HepG2 (cell line): ENCODE measurements around the gene FGA. TPM values are rescaled to one million over a fixed set of nuclear protein-coding genes. Genes with fewer than 3 reads are reported as not detected.

Experiments used
- EP300 ChIP-seq, 3 experiments: sonication (generic) in 1 of 3; formaldehyde crosslinking in 1 of 3; IDR thresholded peaks; 2 replicates each; pipeline versions ENCODE4 v1.5.1 to v1.6.1; 2011 to 2020; ENCODE audit warnings: low read depth in 2 of 3, low read length in 2 of 3, borderline replicate concordance in 1 of 3, improper control_type of control experiment in 1 of 3, mild to moderate bottlenecking in 1 of 3, missing genetic modification reagents in 1 of 3, moderate library complexity in 1 of 3
- ETV6 ChIP-seq: sonication (generic); formaldehyde crosslinking; conservative IDR thresholded peaks from 2 replicates; pipeline ENCODE4 v1.4.0; 2020; ENCODE audit warnings: missing genetic modification reagents
- FUBP1 ChIP-seq: sonication (generic); formaldehyde crosslinking; IDR thresholded peaks from 2 replicates; pipeline ENCODE4 v1.5.1; 2020; ENCODE audit warnings: missing genetic modification reagents, mild to moderate bottlenecking, borderline replicate concordance
- KDM4B ChIP-seq: sonication (generic); formaldehyde crosslinking; IDR thresholded peaks from 2 replicates; pipeline ENCODE4 v1.4.0; 2020; ENCODE audit warnings: missing genetic modification reagents
- KDM6A ChIP-seq: IDR thresholded peaks from 2 replicates; pipeline ENCODE4 v1.6.1; 2016; ENCODE audit warnings: low read depth
- LCORL ChIP-seq, 2 experiments: fragments of 450-650 bp in 1 of 2; sonication (generic) in 1 of 2; formaldehyde crosslinking in 1 of 2; IDR thresholded peaks; 2 replicates each; pipeline versions ENCODE4 v1.5.0 to v1.6.1; 2017 to 2020; ENCODE audit warnings: antibody characterized with exemption in 1 of 2, missing genetic modification reagents in 1 of 2
- MIER2 ChIP-seq: IDR thresholded peaks from 2 replicates; pipeline ENCODE4 v1.6.1; 2016; ENCODE audit warnings: missing biosample characterization, missing genetic modification reagents
- NCOA1 ChIP-seq: sonication (generic); formaldehyde crosslinking; IDR thresholded peaks from 2 replicates; pipeline ENCODE4 v1.9.0; 2021; ENCODE audit warnings: missing genetic modification reagents
- NFYC ChIP-seq: IDR thresholded peaks from 2 replicates; pipeline ENCODE4 v1.6.1; 2016; ENCODE audit warnings: missing genetic modification reagents, missing compliant biosample characterization
- PRMT3 ChIP-seq: sonication (generic); formaldehyde crosslinking; IDR thresholded peaks from 2 replicates; pipeline ENCODE4 v1.8.1; 2022; ENCODE audit warnings: low read depth, mild to moderate bottlenecking, moderate library complexity, missing genetic modification reagents, borderline replicate concordance
- RFX3 ChIP-seq: IDR thresholded peaks from 2 replicates; pipeline ENCODE4 v1.6.1; 2016; ENCODE audit warnings: missing biosample characterization, missing genetic modification reagents
- SMAD1 ChIP-seq: sonication (generic); formaldehyde crosslinking; IDR thresholded peaks from 2 replicates; pipeline ENCODE4 v1.4.0; 2020; ENCODE audit warnings: missing genetic modification reagents, low read depth, mild to moderate bottlenecking, borderline replicate concordance
- SOX6 ChIP-seq, 2 experiments: fragments of 450-650 bp in 1 of 2; sonication (generic) in 1 of 2; formaldehyde crosslinking in 1 of 2; IDR thresholded peaks; 2 replicates each; pipeline versions ENCODE4 v1.4.0 to v1.6.1; 2017 to 2020; ENCODE audit warnings: antibody characterized with exemption in 1 of 2, mild to moderate bottlenecking in 1 of 2, missing genetic modification reagents in 1 of 2
- TBP ChIP-seq: sonication (generic); formaldehyde crosslinking; IDR thresholded peaks from 2 replicates; pipeline ENCODE4 v1.5.0; 2020; ENCODE audit warnings: missing genetic modification reagents
- WIZ ChIP-seq: sonication (generic); formaldehyde crosslinking; IDR thresholded peaks from 2 replicates; pipeline ENCODE4 v1.5.1; 2020; ENCODE audit warnings: mild to moderate bottlenecking, missing genetic modification reagents
- ZBED4 ChIP-seq: sonication (generic); formaldehyde crosslinking; IDR thresholded peaks from 2 replicates; pipeline ENCODE4 v1.4.0; 2020; ENCODE audit warnings: missing genetic modification reagents, borderline replicate concordance
- ZFP36 ChIP-seq: fragments of 150-350 bp; IDR thresholded peaks from 2 replicates; pipeline ENCODE4 v1.6.1; 2018; ENCODE audit warnings: borderline replicate concordance, low read length, low read depth; ENCODE audit not compliant: partially characterized antibody
- ZFP90 ChIP-seq: sonication (generic); formaldehyde crosslinking; IDR thresholded peaks from 2 replicates; pipeline ENCODE4 v1.8.0; 2022; ENCODE audit warnings: missing genetic modification reagents, mild to moderate bottlenecking, inconsistent platforms, borderline replicate concordance
- ZMAT3 ChIP-seq: sonication (generic); formaldehyde crosslinking; conservative IDR thresholded peaks from 2 replicates; pipeline ENCODE4 v1.7.0; 2021; ENCODE audit warnings: missing genetic modification reagents
- ZNF12 ChIP-seq: sonication (generic); formaldehyde crosslinking; IDR thresholded peaks from 2 replicates; pipeline ENCODE4 v1.5.0; 2020; ENCODE audit warnings: missing genetic modification reagents
- ZNF160 ChIP-seq: sonication (generic); formaldehyde crosslinking; IDR thresholded peaks from 2 replicates; pipeline ENCODE4 v1.8.0; 2022; ENCODE audit warnings: mild to moderate bottlenecking, inconsistent platforms, missing genetic modification reagents
- ZNF256 ChIP-seq: sonication (generic); formaldehyde crosslinking; conservative IDR thresholded peaks from 2 replicates; pipeline ENCODE4 v1.4.0; 2020; ENCODE audit warnings: missing genetic modification reagents
- ZNF335 ChIP-seq: sonication (generic); formaldehyde crosslinking; IDR thresholded peaks from 2 replicates; pipeline ENCODE4 v1.4.0; 2020; ENCODE audit warnings: missing genetic modification reagents
- ZNF547 ChIP-seq: sonication (generic); formaldehyde crosslinking; IDR thresholded peaks from 2 replicates; pipeline ENCODE4 v1.5.1; 2020; ENCODE audit warnings: mild to moderate bottlenecking, missing genetic modification reagents
- ZNF570 ChIP-seq: sonication (generic); formaldehyde crosslinking; IDR thresholded peaks from 2 replicates; pipeline ENCODE4 v1.4.0; 2020; ENCODE audit warnings: mild to moderate bottlenecking, missing genetic modification reagents, borderline replicate concordance
- ZNF7 ChIP-seq: IDR thresholded peaks from 2 replicates; pipeline ENCODE4 v1.6.1; 2016; ENCODE audit warnings: missing biosample characterization, missing genetic modification reagents
- polyA plus RNA-seq, 8 experiments: library from polyadenylated mRNA; depleted of rRNA in 3 of 8; stranded (reverse) in 7 of 8; unstranded in 1 of 8; fragments of >200 nt; fragmentation: Illumina TruSeq in 4 of 8; extraction: Trizol in 4 of 8; gene quantifications; 2 replicates each; pipeline versions ENCODE4 v1.2.1 to v1.2.3, GENCODE V29; 2011 to 2016; ENCODE audit warnings: low read depth in 4 of 8, missing spikeins in 1 of 8, mixed read lengths in 1 of 8; ENCODE audit not compliant: insufficient read depth in 1 of 8
- total RNA-seq, 5 experiments: library from RNA; depleted of rRNA; stranded (reverse); fragments of >200 nt; fragmentation: Illumina TruSeq; extraction: Trizol; gene quantifications; 2 replicates each; pipeline ENCODE4 v1.2.3, GENCODE V29; 2016; ENCODE audit warnings: low read depth in 1 of 5

Gene FGA
- total and polyA plus RNA-seq, 2 of the 13 experiments (the other 11 are each of a cell fraction or from before 2014, with no cell fraction given), result 640 to 1,523 TPM

- TF ChIP-seq PRMT3, result no peak
- no peak for TF ChIP-seq ZFP90 (CRISPR knock-in tag)
- TF ChIP-seq ZMAT3 (CRISPR knock-in tag), result no peak
- no peak for TF ChIP-seq NCOA1 (CRISPR knock-in tag)
- no peak for TF ChIP-seq RFX3 (CRISPR knock-in tag)
- TF ChIP-seq FUBP1, result no peak
- peak; percentile 18; the same call in 1 of the 2 replicates for TF ChIP-seq ZBED4 (CRISPR knock-in tag)
- TF ChIP-seq ZNF160 (CRISPR knock-in tag), result no peak
- TF ChIP-seq KDM6A (CRISPR knock-in tag), result no peak; the same call in 1 of the 2 replicates
- TF ChIP-seq ZNF12, result peak; percentile 65
- TF ChIP-seq ETV6 (CRISPR knock-in tag), result 0 out of 2 replicates have a peak, but pooled peaks have one; percentile 39
- no peak for TF ChIP-seq SOX6 (IDR thresholded peaks at IDR 0.05)
- peak; percentile 96 for TF ChIP-seq SOX6 (CRISPR knock-in tag; IDR thresholded peaks at IDR 0.05)
- TF ChIP-seq ZNF547 (CRISPR knock-in tag), result no peak
- no peak for TF ChIP-seq NFYC (CRISPR knock-in tag)
- 0 out of 2 replicates have a peak, but pooled peaks have one; percentile 32 for TF ChIP-seq ZNF335
- TF ChIP-seq ZNF256 (CRISPR knock-in tag), result no peak
- TF ChIP-seq ZNF570 (CRISPR knock-in tag), result no peak
- peak; percentile 85 to 98 for TF ChIP-seq EP300 (IDR thresholded peaks at IDR 0.05; ENCODE audit: low read depth in 2 of 2, low read length in 2 of 2)
- TF ChIP-seq EP300 (CRISPR knock-in tag; IDR thresholded peaks at IDR 0.05; ENCODE audit: borderline replicate concordance), result peak; percentile 85; the same call in 1 of the 2 replicates
- TF ChIP-seq SMAD1, result no peak
- TF ChIP-seq TBP (CRISPR knock-in tag), result no peak
- no peak for TF ChIP-seq ZNF7 (CRISPR knock-in tag)
- peak; percentile 67 for TF ChIP-seq LCORL (IDR thresholded peaks at IDR 0.05)
- TF ChIP-seq LCORL (CRISPR knock-in tag; IDR thresholded peaks at IDR 0.05), result peak; percentile 72; the same call in 1 of the 2 replicates
- no peak for TF ChIP-seq ZFP36
- TF ChIP-seq MIER2, result 0 out of 2 replicates have a peak, but pooled peaks have one; percentile 42
- TF ChIP-seq WIZ, result no peak
- TF ChIP-seq KDM4B (CRISPR knock-in tag), result peak; percentile 73
Measured at GRCh38 chr4:154577324-154577723, 13.2 kb downstream of the FGA start (continued).
